HL-60 (cell line): ENCODE data around the gene LY6G6F.

ENCODE experiments used
- CTCF ChIP-seq: IDR thresholded peaks from one replicate; pipeline ENCODE4 v1.5.1; 2011; ENCODE audit warnings: low read length, control low read depth, inconsistent platforms; ENCODE audit not compliant: insufficient read depth
- GABPA ChIP-seq: IDR thresholded peaks from 2 replicates; pipeline ENCODE4 v1.6.1; 2012; ENCODE audit warnings: low read depth
- POLR2AphosphoS5 ChIP-seq: IDR thresholded peaks from 2 replicates; pipeline ENCODE4 v1.6.1; 2012; ENCODE audit warnings: low read depth
- REST ChIP-seq: IDR thresholded peaks from 2 replicates; pipeline ENCODE4 v1.6.1; 2012; ENCODE audit warnings: low read depth; ENCODE audit not compliant: insufficient replicate concordance

- TF ChIP-seq CTCF (no peak), POLR2AphosphoS5 (no peak), REST (no peak), GABPA (no peak)
These were observed 7.5 kb downstream of the LY6G6F start for GRCh38 chr6:31713991-31714684.
